H9 (cell line): Measurements from ENCODE around the gene TMEM272. TPM values are rescaled to one million over a fixed set of nuclear protein-coding genes. Genes with fewer than 3 reads are reported as not detected.

Source experiments
- DNase-seq: peaks from one replicate; pipeline ENCODE4 v3.0.0-alpha.2; 2017
- H2AFZ ChIP-seq: one replicate; pipeline ENCODE4 v1.6.1; 2013; ENCODE audit warnings: mild to moderate bottlenecking, low read length, control low read depth, moderate library complexity
- H2AK5ac ChIP-seq: 2 replicates; pipeline ENCODE4 v1.6.1; 2013; ENCODE audit warnings: low read length, control low read depth, mixed read lengths; ENCODE audit not compliant: insufficient read length
- H2BK120ac ChIP-seq: one replicate; pipeline ENCODE4 v1.6.1; 2013; ENCODE audit warnings: low read depth, mild to moderate bottlenecking, low read length, control low read depth, inconsistent platforms; ENCODE audit not compliant: poor library complexity, severe bottlenecking
- H2BK12ac ChIP-seq: 2 replicates; pipeline ENCODE4 v1.6.1; 2013; ENCODE audit warnings: low read length, control low read depth, mixed read lengths, low read depth; ENCODE audit not compliant: insufficient read length
- H2BK15ac ChIP-seq: 2 replicates; pipeline ENCODE4 v1.6.1; 2013; ENCODE audit warnings: low read depth, low read length, control low read depth
- H2BK20ac ChIP-seq: one replicate; pipeline ENCODE4 v1.6.1; 2013; ENCODE audit warnings: low read depth, mild to moderate bottlenecking, low read length, control low read depth, inconsistent platforms; ENCODE audit not compliant: poor library complexity, severe bottlenecking
- H2BK5ac ChIP-seq: 2 replicates; pipeline ENCODE4 v1.6.1; 2013; ENCODE audit warnings: low read length, control low read depth, mixed read lengths; ENCODE audit not compliant: insufficient read length
- H3K14ac ChIP-seq: 2 replicates; pipeline ENCODE4 v1.6.1; 2013; ENCODE audit warnings: low read length, control low read depth; ENCODE audit not compliant: insufficient read depth
- H3K18ac ChIP-seq: 2 replicates; pipeline ENCODE4 v1.6.1; 2013; ENCODE audit warnings: low read depth, mild to moderate bottlenecking, mixed read lengths, low read length, control low read depth; ENCODE audit not compliant: insufficient read length
- H3K23ac ChIP-seq: 2 replicates; pipeline ENCODE4 v1.6.1; 2013; ENCODE audit warnings: low read length, control low read depth, mixed read lengths, low read depth; ENCODE audit not compliant: insufficient read length
- H3K23me2 ChIP-seq: 2 replicates; pipeline ENCODE4 v1.6.1; 2013; ENCODE audit warnings: low read depth, mild to moderate bottlenecking, mixed read lengths, low read length, control low read depth; ENCODE audit not compliant: insufficient read length, poor library complexity, severe bottlenecking
- H3K27ac ChIP-seq: 2 replicates; pipeline ENCODE4 v1.5.1; 2013; ENCODE audit warnings: low read length, control low read depth, mixed read lengths, low read depth; ENCODE audit not compliant: insufficient read length
- H3K27me3 ChIP-seq: 2 replicates; pipeline ENCODE4 v1.6.1; 2013; ENCODE audit warnings: low read length, control low read depth, inconsistent platforms; ENCODE audit not compliant: insufficient read depth
- H3K4ac ChIP-seq: 2 replicates; pipeline ENCODE4 v1.6.1; 2013; ENCODE audit warnings: low read depth, mild to moderate bottlenecking, control low read depth, inconsistent platforms, low read length, moderate library complexity
- H3K4me1 ChIP-seq: 2 replicates; pipeline ENCODE4 v1.6.1; 2013; ENCODE audit warnings: low read length, control low read depth, inconsistent platforms; ENCODE audit not compliant: insufficient read depth
- H3K4me2 ChIP-seq: 2 replicates; pipeline ENCODE4 v1.6.1; 2013; ENCODE audit warnings: low read length, control low read depth, mixed read lengths; ENCODE audit not compliant: insufficient read length, insufficient read depth
- H3K56ac ChIP-seq: 2 replicates; pipeline ENCODE4 v1.6.1; 2013; ENCODE audit warnings: low read depth, mild to moderate bottlenecking, mixed read lengths, low read length, control low read depth; ENCODE audit not compliant: insufficient read length
- H3K79me1 ChIP-seq: 2 replicates; pipeline ENCODE4 v1.6.1; 2013; ENCODE audit warnings: low read depth, mild to moderate bottlenecking, moderate library complexity, low read length, control low read depth, inconsistent platforms; ENCODE audit not compliant: insufficient read depth, poor library complexity, severe bottlenecking
- H3K79me2 ChIP-seq: 2 replicates; pipeline ENCODE4 v1.6.1; 2013; ENCODE audit warnings: low read length, control low read depth, inconsistent platforms; ENCODE audit not compliant: insufficient read depth
- H3K9ac ChIP-seq: 2 replicates; pipeline ENCODE4 v1.6.1; 2013; ENCODE audit warnings: low read length, control low read depth, mixed read lengths; ENCODE audit not compliant: insufficient read length; ENCODE audit errors: extremely low read depth
- H3K9me3 ChIP-seq: one replicate; pipeline ENCODE4 v1.6.1; 2013; ENCODE audit warnings: low read depth, low read length, inconsistent platforms; ENCODE audit not compliant: control insufficient read depth
- H3T11ph ChIP-seq: one replicate; pipeline ENCODE4 v1.6.1; 2013; ENCODE audit warnings: mild to moderate bottlenecking, low read length, control low read depth, inconsistent platforms
- H4K20me1 ChIP-seq: one replicate; pipeline ENCODE4 v1.6.1; 2013; ENCODE audit not compliant: control insufficient read depth, insufficient read length, insufficient read depth
- H4K5ac ChIP-seq: 2 replicates; pipeline ENCODE4 v1.6.1; 2013; ENCODE audit warnings: low read depth, mild to moderate bottlenecking, mixed read lengths, low read length, control low read depth; ENCODE audit not compliant: insufficient read length
- H4K8ac ChIP-seq: replicated peaks from 2 replicates; pipeline ENCODE4 v1.6.1; 2013; ENCODE audit warnings: low read length, control low read depth, mixed read lengths, low read depth; ENCODE audit not compliant: insufficient read length
- H4K91ac ChIP-seq: 2 replicates; pipeline ENCODE4 v1.6.1; 2013; ENCODE audit warnings: low read depth, mild to moderate bottlenecking, moderate library complexity, mixed read lengths, low read length, control low read depth; ENCODE audit not compliant: insufficient read length
- H3K27ac Mint-ChIP-seq, 3 experiments: 2 replicates in 2 of 3; 3 replicates in 1 of 3; pipeline ENCODE4 v1.8.0; 2020 to 2021; ENCODE audit warnings: mixed read lengths in 3 of 3, mild to moderate bottlenecking in 1 of 3, moderate library complexity in 1 of 3
- H3K27me3 Mint-ChIP-seq: 2 replicates; pipeline ENCODE4 v1.8.0; 2021; ENCODE audit warnings: low read depth, mild to moderate bottlenecking, moderate library complexity, mixed read lengths
- H3K36me3 Mint-ChIP-seq, 3 experiments: 2 replicates in 2 of 3; 3 replicates in 1 of 3; pipeline ENCODE4 v1.8.0; 2020 to 2021; ENCODE audit warnings: low read depth in 3 of 3, mixed read lengths in 3 of 3; ENCODE audit not compliant: insufficient read depth in 1 of 3
- H3K4me1 Mint-ChIP-seq, 2 experiments: 2 replicates each; pipeline ENCODE4 v1.8.0; 2020; ENCODE audit warnings: mixed read lengths in 2 of 2
- H3K4me3 Mint-ChIP-seq, 2 experiments: 2 replicates in 1 of 2; 3 replicates in 1 of 2; pipeline ENCODE4 v1.8.0; 2020 to 2021; ENCODE audit warnings: mild to moderate bottlenecking in 2 of 2, mixed read lengths in 2 of 2, moderate library complexity in 1 of 2
- H3K9me3 Mint-ChIP-seq, 2 experiments: 2 replicates in 1 of 2; 3 replicates in 1 of 2; pipeline ENCODE4 v1.8.0; 2020; ENCODE audit warnings: mild to moderate bottlenecking in 2 of 2, mixed read lengths in 2 of 2, moderate library complexity in 1 of 2
- CTCF ChIP-seq: fragments of 200-600 bp; sonication (generic); conservative IDR thresholded peaks from 3 replicates; pipeline ENCODE4 v1.8.0; 2021; ENCODE audit warnings: antibody characterized with exemption, mild to moderate bottlenecking
- WGBS: extraction: QIAGEN DNeasy Blood & Tissue Kit; methylation state at CpG from one replicate; pipeline ENCODE4 v1.1.7; 2013; ENCODE audit warnings: missing lambda C conversion rate, low lambda C conversion rate, mixed read lengths; ENCODE audit not compliant: insufficient read length; ENCODE audit errors: extremely low coverage; 5-methylcytosine and 5-hydroxymethylcytosine counted together
- total RNA-seq: library from RNA; stranded (reverse); gene quantifications from 2 replicates; pipeline ENCODE4 v1.2.1, GENCODE V29; 2021

TMEM272 gene
- total RNA-seq, 1 experiment from 2014 or later: not detected

GRCh38 chr13:51823359-51823758 is 21.6 kb downstream of the TMEM272 start:
- Histone ChIP-seq H3K18ac (no peak overlapping the region), H3K79me2 (no peaks in the 10 kb centered on the region), H3K79me1 (no peaks in the 10 kb centered on the region), H2BK5ac (no peak overlapping the region), H2BK12ac (no peak overlapping the region), H2BK20ac (no peak overlapping the region), H3K23ac (no peak overlapping the region), H2AK5ac (no peak overlapping the region), H4K20me1 (no peaks in the 10 kb centered on the region), H2AFZ (no peak overlapping the region), H4K8ac (no peak overlapping the region), H3K14ac (no peak overlapping the region), H3K9ac (no peak overlapping the region), H3K56ac (no peak overlapping the region), H4K5ac (no peak overlapping the region), H3K4me1 (no peaks in the 10 kb centered on the region; the same call in 1 of the 2 replicates), H3K27ac (no peak overlapping the region), H4K91ac (no peak overlapping the region), H2BK120ac (no peak overlapping the region), H3T11ph (no peak overlapping the region), H3K4ac (no peak overlapping the region), H3K23me2 (peaks cover 4% of the 10 kb centered on the region), H3K27me3 (peaks cover 2% of the 10 kb centered on the region; the same call in 1 of the 2 replicates), H2BK15ac (no peak overlapping the region), H3K4me2 (no peak overlapping the region), H3K9me3 (no peaks in the 10 kb centered on the region)
- Mint-ChIP-seq H3K9me3 (no peaks in the 10 kb centered on the region), H3K4me3 (no peak overlapping the region), H3K4me1 (peaks cover 22 to 26% of the 10 kb centered on the region in 2 experiments), H3K36me3 (no peaks in the 10 kb centered on the region), H3K27ac (no peak overlapping the region), H3K27me3 (peaks cover 2% of the 10 kb centered on the region)
- no peak for DNase-seq
- no CpG with 5 or more reads among the region's 2 CpGs for WGBS
- no peak for TF ChIP-seq CTCF
